K562 (cell line): ENCODE measurements around the gene HMGXB3. TPM values are rescaled to one million over a fixed set of nuclear protein-coding genes. Genes with fewer than 3 reads are reported as not detected.
A peak's percentile ranks its signal among the peaks of the same experiment; 100 is the strongest.

ENCODE experiments used
- BDP1 ChIP-seq: IDR thresholded peaks from 3 replicates; pipeline ENCODE4 v1.6.1; 2011; ENCODE audit not compliant: insufficient read length, insufficient read depth
- BMI1 ChIP-seq: fragments of 150-350 bp; IDR thresholded peaks from 2 replicates; pipeline ENCODE4 v1.6.1; 2014; ENCODE audit warnings: low read length
- CBX1 ChIP-seq: sonication (generic); IDR thresholded peaks from 2 replicates; pipeline ENCODE4 v1.6.1; 2016; ENCODE audit warnings: antibody characterized with exemption, low read depth, mild to moderate bottlenecking
- MTA3 ChIP-seq: fragments of 450-650 bp; formaldehyde crosslinking; IDR thresholded peaks from 2 replicates; pipeline ENCODE4 v1.6.1; 2017; ENCODE audit warnings: mild to moderate bottlenecking, borderline replicate concordance
- RCOR1 ChIP-seq, 2 experiments: IDR thresholded peaks; 2 replicates each; pipeline ENCODE4 v1.6.1; 2012; ENCODE audit warnings: low read depth in 2 of 2, low read length in 2 of 2, borderline replicate concordance in 1 of 2, improper control_type of control experiment in 1 of 2
- polyA plus RNA-seq, 8 experiments: library from polyadenylated mRNA; depleted of rRNA in 4 of 8; stranded (reverse) in 5 of 8; unstranded in 3 of 8; fragments of >200 nt; fragmentation: Nextera tagmentation in 2 of 8; fragmentation: Illumina TruSeq in 1 of 8; extraction: Ambion mirVana in 2 of 8; extraction: Trizol in 1 of 8; gene quantifications; 2 replicates each; pipeline versions ENCODE4 v1.2.1 to v1.2.3, GENCODE V29; 2011 to 2014; ENCODE audit warnings: inconsistent platforms in 1 of 8, missing spikeins in 1 of 8
- total RNA-seq, 7 experiments: library from RNA; depleted of rRNA in 6 of 7; stranded (reverse); fragments of >200 nt in 6 of 7; fragmentation: Illumina TruSeq in 2 of 7; extraction: Trizol in 2 of 7; gene quantifications; 2 replicates each; pipeline versions ENCODE4 v1.2.1 to v1.2.3, GENCODE V29; 2011 to 2021; ENCODE audit warnings: low replicate concordance in 1 of 7
- TF ChIP-seq, protein P1 (sequence below), 2 experiments: IDR thresholded peaks; 2 replicates each; pipeline ENCODE4 v1.6.1; 2012; ENCODE audit warnings: improper control_type of control experiment in 2 of 2, low read depth in 2 of 2, low read length in 2 of 2, borderline replicate concordance in 1 of 2
- TF ChIP-seq, protein P2 (sequence below), 3 experiments: IDR thresholded peaks in 2 of 3; conservative IDR thresholded peaks in 1 of 3; 2 replicates each; pipeline ENCODE4 v1.5.1; 2011 to 2012; ENCODE audit warnings: low read length in 3 of 3, mild to moderate bottlenecking in 3 of 3, control low read depth in 2 of 3, improper control_type of control experiment in 1 of 3, inconsistent platforms in 1 of 3, low read depth in 1 of 3, mixed read lengths in 1 of 3, moderate library complexity in 1 of 3; ENCODE audit not compliant: insufficient read depth in 2 of 3

Gene HMGXB3
- total and polyA plus RNA-seq, 9 of the 15 experiments (the other 6 are each of a cell fraction or from before 2014, with no cell fraction given): 1.8 to 44.1 (median 32.2) TPM

DNA sequence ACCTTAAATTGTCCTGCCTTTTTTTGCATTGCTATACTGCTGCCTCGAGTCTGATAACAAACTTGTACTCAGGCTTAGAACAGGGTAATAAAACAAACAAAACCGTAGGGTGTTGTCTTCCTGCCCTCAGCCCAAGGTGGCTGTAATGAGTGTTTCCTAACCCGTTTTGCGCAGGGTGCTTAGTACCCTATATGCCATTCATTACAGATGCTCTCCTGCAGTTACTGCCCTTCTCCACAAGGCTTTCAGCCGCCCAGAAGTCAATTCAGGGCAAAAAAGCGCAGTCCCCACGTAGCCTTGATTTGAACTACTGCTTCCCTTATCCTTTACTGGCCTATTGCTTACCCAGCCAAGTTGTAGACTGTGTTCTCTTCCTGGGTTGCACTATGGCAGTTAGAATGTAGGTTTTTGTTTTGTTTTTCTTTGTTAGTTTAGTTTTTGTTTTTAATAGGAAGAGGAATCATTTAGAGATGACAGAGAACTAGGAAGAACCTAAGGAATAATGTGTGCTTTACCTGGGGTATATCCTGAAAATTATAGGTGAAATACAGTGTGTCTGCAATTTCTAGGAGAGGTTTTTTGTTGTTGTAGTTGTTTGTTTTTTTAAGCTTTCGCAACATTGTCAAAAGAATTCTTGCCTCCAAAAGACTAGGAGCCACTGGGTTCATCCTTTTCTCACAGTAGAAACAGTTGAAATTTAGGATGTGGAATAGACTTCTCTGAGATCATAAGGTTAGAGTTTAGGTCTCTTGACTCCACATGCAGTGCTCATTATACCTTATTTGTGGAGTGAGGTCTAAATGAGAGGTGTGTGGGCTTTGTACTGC lies 1.3 kb downstream of the HMGXB3 start (continued):
- TF ChIP-seq, protein P1, sequence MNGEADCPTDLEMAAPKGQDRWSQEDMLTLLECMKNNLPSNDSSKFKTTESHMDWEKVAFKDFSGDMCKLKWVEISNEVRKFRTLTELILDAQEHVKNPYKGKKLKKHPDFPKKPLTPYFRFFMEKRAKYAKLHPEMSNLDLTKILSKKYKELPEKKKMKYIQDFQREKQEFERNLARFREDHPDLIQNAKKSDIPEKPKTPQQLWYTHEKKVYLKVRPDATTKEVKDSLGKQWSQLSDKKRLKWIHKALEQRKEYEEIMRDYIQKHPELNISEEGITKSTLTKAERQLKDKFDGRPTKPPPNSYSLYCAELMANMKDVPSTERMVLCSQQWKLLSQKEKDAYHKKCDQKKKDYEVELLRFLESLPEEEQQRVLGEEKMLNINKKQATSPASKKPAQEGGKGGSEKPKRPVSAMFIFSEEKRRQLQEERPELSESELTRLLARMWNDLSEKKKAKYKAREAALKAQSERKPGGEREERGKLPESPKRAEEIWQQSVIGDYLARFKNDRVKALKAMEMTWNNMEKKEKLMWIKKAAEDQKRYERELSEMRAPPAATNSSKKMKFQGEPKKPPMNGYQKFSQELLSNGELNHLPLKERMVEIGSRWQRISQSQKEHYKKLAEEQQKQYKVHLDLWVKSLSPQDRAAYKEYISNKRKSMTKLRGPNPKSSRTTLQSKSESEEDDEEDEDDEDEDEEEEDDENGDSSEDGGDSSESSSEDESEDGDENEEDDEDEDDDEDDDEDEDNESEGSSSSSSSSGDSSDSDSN (IDR thresholded peaks at IDR 0.05; ENCODE audit: borderline replicate concordance in 1 of 2, low read depth in 2 of 2, low read length in 2 of 2): no peak
- no peak for TF ChIP-seq MTA3
- no peak for TF ChIP-seq RCOR1 (IDR thresholded peaks at IDR 0.05; ENCODE audit: borderline replicate concordance in 1 of 2, low read depth in 2 of 2, low read length in 2 of 2)
- TF ChIP-seq, protein P2, sequence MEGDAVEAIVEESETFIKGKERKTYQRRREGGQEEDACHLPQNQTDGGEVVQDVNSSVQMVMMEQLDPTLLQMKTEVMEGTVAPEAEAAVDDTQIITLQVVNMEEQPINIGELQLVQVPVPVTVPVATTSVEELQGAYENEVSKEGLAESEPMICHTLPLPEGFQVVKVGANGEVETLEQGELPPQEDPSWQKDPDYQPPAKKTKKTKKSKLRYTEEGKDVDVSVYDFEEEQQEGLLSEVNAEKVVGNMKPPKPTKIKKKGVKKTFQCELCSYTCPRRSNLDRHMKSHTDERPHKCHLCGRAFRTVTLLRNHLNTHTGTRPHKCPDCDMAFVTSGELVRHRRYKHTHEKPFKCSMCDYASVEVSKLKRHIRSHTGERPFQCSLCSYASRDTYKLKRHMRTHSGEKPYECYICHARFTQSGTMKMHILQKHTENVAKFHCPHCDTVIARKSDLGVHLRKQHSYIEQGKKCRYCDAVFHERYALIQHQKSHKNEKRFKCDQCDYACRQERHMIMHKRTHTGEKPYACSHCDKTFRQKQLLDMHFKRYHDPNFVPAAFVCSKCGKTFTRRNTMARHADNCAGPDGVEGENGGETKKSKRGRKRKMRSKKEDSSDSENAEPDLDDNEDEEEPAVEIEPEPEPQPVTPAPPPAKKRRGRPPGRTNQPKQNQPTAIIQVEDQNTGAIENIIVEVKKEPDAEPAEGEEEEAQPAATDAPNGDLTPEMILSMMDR (IDR thresholded peaks at IDR 0.05 in 2 of 3, conservative IDR thresholded peaks at IDR 0.05 in 1 of 3; ENCODE audit: insufficient read depth in 2 of 3, low read depth in 1 of 3, low read length in 3 of 3): peak; percentile 55 to 71 (median 67)
- TF ChIP-seq BDP1: no peak
- TF ChIP-seq BMI1: no peak
- TF ChIP-seq CBX1: no peak
- TF ChIP-seq, all 486 proteins: peak for 16
